Right forelimb (tissue), 1 donor: Measurements from ENCODE around the gene NOX1.
"Not testable (repeated sequence)": the region's sequence is repeated elsewhere in the genome, so short reads cannot be mapped to it uniquely, and the experiment has no call there.

Experiments
- DNase-seq: peaks from one replicate; pipeline ENCODE4 v3.0.0-alpha.2; 2018

NOX1 gene

GRCh38 chrX:100817340-100817739, 56.8 kb downstream of the NOX1 start:
- DNase-seq: no peak

GRCh38 chrX:100812216-100813158, 61.7 kb downstream of the NOX1 start:
- no peak for DNase-seq

GRCh38 chrX:100808265-100808664, 65.9 kb downstream of the NOX1 start:
- DNase-seq: not testable (repeated sequence)

GRCh38 chrX:100804780-100805179, 69.4 kb downstream of the NOX1 start:
- no peak for DNase-seq

- DNase-seq: no peak
These were observed 71.3 kb downstream of the NOX1 start for GRCh38 chrX:100802843-100803242.

GRCh38 chrX:100798484-100799214, 75.5 kb downstream of the NOX1 start:
- DNase-seq: no peak

- DNase-seq: no peak
These were observed 76.8 kb downstream of the NOX1 start for GRCh38 chrX:100797359-100797758.

GRCh38 chrX:100796371-100796770, 77.8 kb downstream of the NOX1 start:
- DNase-seq: not testable (repeated sequence)
